GM18870 (cell line): ENCODE measurements around the gene FA2H.

Source experiments
- ATAC-seq: cut with Tn5 transposase; IDR thresholded peaks from one replicate; pipeline ENCODE4 v1.9.1; 2021; ENCODE audit warnings: moderate library complexity; ENCODE audit not compliant: unreplicated experiment

The FA2H gene

GRCh38 chr16:74745109-74745615 is 29.5 kb downstream of the FA2H start:
- no peak for ATAC-seq

DNA sequence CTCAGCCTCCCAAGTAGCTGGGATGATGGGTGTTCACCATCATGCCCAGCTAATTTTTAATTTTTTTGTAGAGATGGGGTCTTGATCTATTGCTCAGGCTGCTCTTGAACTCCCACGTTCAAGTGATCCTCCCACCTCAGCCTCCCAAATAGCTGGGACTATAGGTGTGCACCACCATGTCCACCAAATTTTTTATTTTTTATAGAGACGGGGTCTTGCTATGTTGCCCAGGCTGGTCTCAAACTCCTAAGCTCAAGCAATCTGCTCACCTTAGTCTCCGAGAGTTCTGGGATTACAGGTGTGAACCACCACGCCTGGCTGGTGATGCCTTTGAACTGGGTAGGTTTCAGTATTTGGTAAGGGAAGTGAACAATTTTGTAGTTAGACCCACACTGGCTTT is 30.1 kb downstream of the FA2H start:
- ATAC-seq: no peak

DNA sequence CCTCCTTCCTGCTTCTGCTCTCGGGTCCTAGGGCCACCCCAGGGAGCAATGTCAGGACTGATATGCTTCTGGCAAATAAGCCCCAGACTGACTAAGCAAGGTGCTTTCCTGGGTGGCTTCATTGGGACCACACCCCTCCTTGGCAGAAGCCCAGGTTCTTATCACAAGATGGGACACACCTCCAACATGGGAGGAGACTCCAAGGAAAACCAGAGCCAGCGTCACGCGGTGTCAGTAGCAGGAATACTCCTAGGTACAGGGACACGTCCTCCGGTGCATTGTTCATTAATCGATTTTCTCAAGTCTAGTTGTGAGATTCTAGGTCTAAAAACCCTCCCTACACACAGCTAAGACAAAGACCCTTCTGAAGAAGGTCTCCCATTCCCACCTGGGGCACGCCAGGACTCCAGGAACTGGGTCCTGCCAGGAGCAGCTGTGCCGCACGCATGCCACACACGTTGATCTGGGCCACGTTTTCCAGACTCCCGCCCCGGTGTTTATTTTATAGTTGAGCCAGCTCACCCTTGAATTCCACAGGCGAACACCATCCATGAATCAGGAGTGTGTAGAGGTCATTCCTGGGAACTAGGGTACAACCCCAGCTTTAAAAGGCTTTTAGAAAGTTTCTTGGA is 30.8 kb downstream of the FA2H start:
- ATAC-seq: no peak

DNA sequence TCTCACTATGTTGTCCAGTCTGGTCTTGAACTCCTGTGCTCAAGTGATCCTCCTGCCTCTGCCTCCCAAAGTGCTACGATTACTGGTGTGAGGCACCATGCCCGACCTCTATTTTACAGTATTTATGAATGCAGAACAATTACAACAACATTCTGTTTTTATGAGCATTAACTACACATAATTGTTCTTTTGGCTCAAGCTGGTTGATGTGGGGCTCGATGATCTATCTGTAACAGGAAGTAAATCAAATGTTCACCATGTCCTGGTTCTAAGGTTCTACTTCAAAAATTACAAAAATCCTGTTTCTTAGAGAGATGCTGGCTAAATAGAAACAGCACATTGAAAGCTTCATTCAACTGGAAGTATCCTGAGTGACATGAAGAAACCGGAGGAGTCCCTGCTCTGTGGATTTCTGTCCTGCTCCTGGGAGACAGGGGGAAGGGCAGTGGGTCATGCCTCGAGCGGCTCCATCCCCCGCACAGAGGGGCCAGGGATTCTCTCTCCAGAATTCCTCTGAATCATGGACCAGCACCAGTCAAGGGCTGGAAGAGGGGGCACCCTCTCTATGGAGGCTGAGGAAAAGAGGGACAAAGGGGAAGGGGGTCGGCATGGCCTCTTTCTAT is 31.5 kb downstream of the FA2H start:
- no peak for ATAC-seq

DNA sequence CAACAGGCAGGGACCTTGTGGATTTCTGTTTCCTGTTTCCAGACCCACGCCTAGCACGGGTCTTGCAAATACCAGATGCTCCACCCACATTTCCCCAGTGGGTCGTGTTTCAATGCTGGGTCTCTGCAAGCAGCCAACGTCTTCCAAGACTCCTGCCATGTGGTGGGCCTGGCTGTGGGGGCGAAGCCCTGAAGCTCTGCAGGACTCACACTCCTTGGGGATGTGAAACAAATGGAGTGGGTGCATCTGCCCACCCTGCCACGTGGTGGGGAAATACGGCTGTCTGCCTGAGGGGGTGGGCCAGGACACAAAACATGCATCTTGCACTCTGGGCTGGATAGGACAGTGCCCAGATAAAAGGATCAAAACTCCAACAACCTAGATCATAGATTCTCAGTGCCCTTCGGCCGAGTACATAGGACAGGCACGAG is 32.6 kb downstream of the FA2H start:
- no peak for ATAC-seq

- no peak for ATAC-seq
These were observed 33.8 kb downstream of the FA2H start for GRCh38 chr16:74740795-74741304.

DNA sequence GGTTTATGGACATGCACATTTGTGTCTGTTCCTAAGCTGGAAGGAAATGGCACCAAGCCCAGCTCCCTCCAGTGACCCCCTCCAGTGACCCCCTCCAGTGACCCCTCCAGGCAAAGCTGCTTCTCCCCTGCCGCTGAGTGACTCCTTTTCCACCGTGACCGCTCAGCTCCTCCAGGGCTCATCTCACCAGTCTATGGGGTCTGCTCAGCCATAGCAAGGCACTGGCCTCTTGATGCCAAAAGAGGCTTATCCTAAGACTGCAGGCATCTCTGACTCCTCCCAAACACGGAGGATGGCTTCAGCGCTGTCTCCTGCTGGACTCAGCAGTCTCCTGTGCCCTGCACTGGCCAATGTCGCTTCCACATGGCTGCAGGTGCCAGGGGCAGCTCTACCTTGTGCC is 35.3 kb downstream of the FA2H start:
- ATAC-seq: no peak

DNA sequence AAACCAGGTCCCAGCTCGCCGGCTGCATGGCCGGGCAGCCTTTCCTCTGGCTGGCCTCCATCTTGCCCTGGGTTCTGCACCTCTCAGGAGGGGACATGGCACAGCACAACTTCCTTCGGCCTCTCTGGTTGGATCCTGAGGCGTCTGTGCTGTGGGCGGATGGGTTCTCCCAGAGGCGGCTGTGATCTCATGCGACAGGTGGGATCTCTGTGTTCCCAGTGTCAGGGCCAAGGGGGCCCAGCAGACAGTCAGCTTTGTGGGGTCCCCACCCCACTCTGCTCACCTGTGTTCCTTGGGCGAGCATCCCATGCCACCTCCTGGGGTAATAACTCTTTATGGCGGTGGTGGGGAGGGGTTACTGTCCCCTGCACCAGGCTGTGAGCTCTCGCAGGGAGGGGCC is 35.8 kb downstream of the FA2H start:
- ATAC-seq: no peak

DNA sequence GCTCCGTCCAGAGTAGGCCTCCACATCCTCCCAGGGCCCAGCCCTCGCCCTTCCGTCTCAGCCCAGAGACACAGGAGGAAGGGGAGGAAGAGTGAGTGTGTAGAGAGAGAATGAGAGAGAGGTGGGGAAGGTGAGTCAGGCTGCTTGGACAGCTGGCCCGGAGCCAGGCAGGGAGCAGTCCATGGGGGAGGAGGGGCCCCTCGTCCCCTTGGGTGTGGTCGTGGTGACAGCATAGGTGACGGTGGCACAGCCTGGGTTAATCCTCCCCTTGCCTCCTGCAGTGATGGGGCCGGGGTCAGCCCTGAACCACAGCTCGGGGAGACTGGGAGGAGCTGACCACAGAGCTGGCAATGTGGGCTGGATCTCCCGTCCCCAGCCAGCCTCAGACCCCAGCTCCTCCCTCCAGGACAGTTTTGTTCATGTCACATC is 36.5 kb downstream of the FA2H start:
- ATAC-seq: no peak

DNA sequence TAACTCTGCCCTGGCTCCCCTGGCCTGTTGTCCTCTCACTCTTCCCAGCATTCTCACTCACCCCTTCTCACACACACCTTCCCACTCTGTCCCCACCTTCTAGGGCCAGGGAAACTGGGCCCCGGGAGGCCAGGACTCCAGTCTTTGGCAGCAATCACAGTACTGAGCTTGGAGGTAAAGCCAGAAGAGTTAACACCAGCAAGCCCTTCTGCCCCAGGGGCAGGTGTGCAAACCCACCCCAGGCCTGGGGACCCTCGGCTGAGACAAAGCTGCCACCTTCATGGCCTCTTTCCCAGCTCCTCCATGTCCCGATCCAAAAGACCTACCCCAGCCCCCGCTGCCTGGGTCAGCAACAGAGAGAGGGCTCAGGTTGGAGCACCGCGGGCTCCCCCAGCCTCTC is 37.1 kb downstream of the FA2H start:
- ATAC-seq: no peak

- no peak for ATAC-seq
These were observed 38.0 kb downstream of the FA2H start for GRCh38 chr16:74736531-74737157.

DNA sequence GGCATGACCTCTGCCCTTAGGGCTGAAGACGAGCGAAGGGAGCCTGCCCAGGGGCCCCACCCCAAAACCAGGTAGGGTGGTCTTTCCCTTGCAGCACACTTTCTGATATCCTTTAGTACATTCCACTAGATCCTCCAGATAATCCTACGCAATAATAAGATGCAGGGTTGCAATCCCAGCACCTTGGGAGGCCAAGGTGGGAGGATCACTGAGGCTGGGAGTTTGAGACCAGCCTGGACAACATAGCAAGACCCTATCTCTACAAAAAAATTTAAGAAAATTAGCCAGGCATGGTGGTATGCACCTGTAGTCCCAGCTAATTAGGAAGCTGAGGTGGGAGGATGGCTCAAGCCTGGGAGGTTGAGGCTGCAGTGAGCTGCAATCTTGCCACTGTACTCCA is 39.1 kb downstream of the FA2H start:
- no peak for ATAC-seq

GRCh38 chr16:74735162-74735452 is 39.5 kb downstream of the FA2H start:
- no peak for ATAC-seq

DNA sequence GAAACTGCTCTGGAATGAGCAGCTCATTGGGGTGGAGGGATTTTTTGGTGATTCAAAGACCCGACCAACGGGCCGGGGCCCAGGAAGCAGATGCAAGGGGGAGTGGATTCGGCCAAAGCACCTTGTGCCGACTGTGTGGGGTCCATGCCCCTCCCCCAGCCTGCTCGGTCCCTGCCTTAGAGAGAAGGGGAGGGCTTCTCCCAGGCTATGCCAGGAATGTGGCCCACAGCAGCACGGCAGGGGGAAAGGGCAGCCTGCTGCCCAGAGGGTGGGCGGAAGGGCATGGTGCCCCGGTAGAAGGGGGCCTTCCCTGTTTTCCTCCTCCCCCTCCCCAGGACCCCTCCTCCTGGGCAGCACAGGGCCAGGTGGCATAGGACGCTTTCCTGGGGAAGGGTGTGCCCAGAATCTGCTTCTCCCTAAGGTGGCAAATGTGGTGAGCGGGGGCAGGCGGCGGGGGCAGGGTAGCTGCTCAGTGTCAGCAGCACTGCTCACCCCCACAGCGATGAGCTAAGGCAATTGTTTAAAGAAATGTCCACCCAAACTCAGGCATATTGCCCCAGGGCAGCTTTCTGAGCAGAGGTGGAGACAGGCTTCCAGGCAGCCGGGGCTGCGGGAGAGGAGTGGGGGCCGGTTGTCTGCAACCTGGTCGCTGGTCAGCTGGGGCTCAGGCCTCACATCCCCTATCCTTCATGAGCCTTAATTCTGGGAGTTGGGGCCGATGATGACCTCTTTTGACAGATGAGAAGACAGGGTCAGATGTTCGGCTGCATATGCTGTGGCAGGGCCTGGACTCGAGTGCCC is 40.1 kb downstream of the FA2H start:
- ATAC-seq: no peak

DNA sequence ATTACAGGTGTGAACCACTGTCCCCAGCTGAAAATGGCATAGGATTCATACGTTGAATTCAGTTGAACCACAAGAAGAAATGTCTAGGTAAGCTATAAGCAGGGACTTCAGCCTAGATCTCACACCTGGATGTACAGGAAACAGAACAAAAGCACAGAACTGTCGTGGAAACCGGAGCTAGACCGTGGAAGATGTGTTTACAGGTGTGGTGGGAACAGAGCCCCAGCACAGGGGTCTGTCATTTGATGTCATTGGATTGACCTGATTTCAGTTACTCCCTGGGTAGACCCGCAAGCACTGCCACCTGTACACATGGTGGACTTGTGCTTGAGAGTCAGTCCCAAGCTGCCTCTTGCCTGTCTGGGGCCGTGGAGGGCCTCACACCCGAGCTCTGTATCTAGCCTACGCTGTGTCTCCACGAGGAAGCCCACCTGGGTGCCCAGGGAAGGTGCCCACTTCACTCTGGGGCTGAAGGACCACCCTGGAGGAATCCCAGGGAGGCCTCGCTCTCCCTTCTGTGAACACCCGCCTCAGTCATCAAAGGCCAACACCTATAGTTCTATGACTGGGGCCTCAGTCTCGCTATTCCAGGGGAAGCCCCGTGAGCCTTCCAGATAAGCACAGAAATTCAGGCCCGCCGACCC is 41.8 kb downstream of the FA2H start:
- no peak for ATAC-seq

- no peak for ATAC-seq
These were observed 42.7 kb downstream of the FA2H start for GRCh38 chr16:74731853-74732477.

DNA sequence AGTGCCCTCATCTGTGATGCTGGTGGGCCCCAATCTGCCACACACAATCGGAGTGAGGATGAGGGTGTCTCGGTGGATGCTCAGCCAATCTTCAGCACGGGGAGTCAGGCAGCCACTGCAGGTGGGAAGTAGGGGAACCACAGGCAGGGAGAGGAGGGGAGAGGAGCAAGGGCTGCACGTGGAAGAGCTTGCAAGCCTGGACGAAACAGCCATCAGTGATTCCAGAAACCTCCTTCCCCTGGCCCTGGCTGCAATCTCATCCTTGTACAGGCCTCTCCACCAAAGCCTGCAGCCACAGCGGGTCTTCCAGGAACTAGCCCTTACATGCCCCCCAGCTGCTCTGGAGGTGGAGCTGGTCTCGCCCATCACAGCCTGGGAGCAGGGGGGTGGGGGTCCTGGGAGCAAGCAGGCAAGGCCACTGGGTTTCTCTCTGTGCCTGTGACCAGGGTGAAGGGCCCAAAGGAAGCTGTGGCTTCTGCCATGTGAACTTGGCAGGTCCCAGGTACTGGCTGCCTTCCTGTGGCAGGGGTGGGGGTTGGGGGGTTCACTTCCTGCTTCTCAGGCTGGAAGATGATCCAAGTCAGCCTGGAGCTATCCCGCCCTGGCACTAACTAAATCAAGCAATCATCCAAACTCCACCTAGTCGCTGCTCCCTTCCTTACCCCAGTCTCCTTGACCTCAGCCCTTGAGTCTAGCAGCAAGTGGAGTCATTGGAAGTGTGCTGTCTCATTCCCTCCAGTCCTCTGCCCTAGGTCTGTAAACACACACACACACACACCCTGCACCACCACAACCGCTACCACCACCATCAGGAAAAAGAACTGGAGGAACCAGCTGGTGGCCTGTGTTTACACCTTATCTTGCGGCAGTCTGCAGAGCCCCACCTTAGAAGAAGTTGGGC is 44.6 kb downstream of the FA2H start:
- ATAC-seq: no peak

- ATAC-seq: no peak
These were observed 46.7 kb downstream of the FA2H start for GRCh38 chr16:74727903-74728302.

DNA sequence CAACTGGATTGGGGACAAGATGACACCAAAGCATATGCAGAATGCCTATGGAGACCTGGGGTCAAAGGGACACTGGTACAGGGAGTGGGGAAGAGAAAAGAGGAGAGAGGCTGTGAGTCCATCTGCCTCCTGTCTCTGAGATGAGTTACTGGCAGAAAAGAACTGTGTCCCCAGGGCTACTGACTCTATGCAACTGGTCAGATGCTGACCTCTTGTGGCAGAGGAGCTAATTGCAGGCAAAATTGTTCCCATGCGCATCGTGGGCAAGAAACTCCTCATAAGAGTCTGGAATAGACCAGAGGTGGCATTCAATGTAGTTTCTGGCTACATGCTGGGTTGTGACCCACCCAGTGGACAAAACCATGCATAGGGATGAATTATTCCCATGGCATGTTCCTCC is 47.9 kb downstream of the FA2H start:
- no peak for ATAC-seq
